GM19438 (cell line): ENCODE data around the gene FOXN3.
"Not testable (repeated sequence)": the region's sequence is repeated elsewhere in the genome, so short reads cannot be mapped to it uniquely, and the experiment has no call there.

ENCODE experiments used
- ATAC-seq: cut with Tn5 transposase; IDR thresholded peaks from one replicate; pipeline ENCODE4 v1.9.1; 2021; ENCODE audit warnings: low read depth; ENCODE audit not compliant: unreplicated experiment

Gene FOXN3

DNA sequence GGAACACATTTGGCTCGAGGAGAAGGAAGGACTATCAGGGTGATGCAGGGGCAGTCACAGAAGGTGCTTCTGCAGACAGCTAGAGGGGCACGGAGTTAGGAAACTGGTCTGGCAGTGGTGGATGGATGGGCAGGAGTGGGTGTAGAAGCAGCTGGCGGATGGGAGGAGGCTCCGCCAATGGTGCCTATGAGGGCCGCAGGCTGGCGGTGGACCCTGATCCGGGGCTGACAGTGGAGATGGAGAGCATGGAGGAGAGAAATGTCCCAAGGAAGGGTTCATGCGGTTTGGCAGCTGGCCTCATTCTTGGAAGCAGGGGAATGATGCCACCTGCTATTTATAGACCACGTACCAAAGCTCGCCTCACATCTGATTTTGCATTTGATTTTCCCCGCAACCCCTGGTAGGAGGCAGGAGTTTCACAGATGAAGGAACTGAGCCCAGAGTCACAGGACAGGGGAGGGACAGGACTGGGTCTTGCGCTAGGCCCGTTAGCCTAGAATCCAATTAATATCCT lies 237.1 kb downstream of the FOXN3 start:
- no peak for ATAC-seq

DNA sequence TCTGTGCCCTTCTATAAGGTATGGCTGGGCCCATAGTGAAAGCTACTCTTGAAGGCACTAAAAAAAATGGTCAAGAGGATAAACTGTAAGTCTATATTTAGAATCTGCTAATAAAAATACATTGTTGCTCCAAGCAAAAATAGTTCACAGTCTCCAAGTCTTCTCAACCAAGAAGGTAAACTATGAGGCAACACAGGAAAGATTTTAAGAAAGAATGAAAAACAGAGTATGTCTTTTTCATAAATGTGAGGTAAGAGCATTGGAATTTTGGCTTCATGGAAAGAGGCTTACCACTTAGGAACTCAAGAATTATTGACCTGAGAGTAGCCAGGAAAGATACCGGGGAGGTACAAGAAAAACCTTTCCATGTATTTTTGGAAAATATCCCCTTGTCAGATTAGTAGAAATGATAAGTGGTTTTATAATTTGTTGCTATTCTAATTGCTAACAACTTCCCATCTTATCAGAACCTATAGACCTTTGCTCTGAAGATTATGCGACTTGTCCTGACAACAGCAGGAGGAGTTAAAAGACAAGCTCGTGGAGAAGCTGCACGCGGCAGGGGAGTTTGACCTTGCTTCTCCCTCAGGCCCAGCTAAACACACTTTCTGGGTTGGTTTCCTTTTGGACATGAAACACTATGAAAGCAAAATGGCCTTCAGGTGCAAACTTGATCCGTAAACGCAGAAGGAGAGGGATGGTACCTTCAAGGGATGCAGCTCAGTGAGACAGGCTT lies 238.1 kb downstream of the FOXN3 start:
- no peak for ATAC-seq

DNA sequence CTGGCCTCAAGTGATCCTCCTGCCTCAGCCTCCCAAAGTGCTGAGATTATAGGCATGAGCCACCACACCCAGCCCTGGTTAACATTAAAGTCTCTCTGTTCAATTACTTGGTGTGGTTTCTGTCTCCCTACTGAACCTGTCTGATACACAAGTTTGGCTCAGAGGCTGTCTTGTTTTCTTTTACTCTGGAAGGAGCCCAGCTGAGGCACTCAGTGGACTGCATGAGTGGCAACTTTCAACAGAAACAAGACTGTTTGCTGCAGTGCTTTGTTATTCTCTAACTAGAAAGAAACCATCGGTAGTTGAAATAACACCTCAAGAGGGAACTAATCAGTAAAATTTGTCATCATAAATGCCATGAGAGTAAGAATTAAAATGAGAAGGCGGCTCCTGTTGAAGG lies 238.7 kb downstream of the FOXN3 start:
- ATAC-seq: no peak

DNA sequence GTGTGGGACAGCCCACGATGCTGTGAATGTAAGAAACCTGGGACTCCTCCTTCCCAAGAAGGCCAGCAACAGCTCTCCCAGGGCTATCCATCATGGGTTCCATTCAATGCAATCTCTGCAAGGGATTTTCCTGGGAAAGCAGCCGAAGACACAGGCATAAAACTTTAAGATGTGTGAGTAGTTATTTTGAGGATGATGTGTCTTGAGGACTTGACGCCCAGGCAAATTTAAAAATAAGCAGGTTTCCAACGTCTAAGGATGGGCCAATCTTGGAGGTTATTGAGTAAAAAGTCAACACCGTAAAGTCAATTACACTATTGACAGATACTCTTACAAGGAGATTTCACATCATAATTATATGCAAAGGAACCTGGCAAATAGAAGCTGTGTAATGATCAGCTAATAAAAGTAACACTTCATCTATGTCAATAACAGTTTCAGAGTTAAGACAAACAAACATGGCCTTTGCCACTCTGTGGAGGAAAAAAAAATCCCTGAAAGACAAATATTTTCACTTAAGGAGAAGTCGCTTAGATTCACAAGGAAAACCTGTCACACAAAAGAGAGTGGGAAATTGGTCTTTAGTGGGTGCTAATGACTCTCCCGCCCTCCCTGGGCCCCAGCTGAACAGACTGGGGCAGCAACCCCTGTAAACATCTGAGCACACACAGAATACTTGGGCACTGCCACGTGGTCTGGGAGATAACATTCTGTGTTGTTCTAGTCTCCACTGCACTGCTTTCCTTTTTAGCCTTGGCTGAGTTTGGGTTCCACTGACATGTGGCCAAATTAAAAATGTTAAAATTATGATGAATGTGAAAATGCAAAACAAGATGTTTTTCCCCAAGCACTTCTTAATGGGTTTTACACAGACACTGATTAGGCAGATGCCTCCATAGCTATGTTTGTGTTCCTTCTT lies 240.9 kb downstream of the FOXN3 start:
- no peak for ATAC-seq

GRCh38 chr14:89171628-89172027 lies 245.4 kb downstream of the FOXN3 start:
- no peak for ATAC-seq

DNA sequence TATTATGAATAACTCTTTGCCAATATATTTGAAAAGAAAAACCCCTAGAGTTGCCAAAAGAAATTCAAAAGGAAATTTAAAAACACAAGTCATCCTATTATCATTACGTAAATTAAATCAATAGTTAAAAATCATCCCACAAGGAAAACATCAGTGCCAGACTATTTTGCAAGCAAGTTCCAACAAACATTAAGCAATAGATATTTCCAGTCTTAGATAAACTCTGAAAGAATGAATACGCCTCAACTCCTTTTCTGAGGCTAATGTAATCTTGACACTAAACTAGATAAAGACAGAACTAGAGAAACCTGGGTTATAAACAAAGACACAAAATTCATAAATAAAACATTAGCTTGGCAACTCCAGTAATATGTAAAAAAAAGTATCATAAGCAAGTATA lies 245.9 kb downstream of the FOXN3 start:
- ATAC-seq: no peak

DNA sequence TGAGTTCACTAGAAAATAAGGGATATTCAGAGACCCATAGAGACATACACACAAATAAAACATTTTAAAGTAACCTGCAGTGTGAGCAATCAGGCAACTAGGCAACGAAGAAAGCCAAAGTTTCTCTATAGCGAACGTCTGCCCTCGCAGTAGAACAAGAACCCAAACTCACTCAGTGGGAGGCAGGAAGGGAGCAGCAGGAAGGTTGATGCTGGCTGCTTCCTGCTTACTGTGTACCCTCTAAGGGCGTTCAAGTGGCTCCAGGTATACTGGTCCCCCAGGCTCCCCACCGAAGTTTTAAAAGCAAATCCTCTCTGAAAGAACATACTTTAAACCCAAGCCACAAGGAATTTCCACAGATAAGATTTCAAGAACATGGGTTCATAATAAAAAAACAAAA lies 249.3 kb downstream of the FOXN3 start:
- no peak for ATAC-seq

- no peak for ATAC-seq
Observed at GRCh38 chr14:89166633-89167032, 250.4 kb downstream of the FOXN3 start.

DNA sequence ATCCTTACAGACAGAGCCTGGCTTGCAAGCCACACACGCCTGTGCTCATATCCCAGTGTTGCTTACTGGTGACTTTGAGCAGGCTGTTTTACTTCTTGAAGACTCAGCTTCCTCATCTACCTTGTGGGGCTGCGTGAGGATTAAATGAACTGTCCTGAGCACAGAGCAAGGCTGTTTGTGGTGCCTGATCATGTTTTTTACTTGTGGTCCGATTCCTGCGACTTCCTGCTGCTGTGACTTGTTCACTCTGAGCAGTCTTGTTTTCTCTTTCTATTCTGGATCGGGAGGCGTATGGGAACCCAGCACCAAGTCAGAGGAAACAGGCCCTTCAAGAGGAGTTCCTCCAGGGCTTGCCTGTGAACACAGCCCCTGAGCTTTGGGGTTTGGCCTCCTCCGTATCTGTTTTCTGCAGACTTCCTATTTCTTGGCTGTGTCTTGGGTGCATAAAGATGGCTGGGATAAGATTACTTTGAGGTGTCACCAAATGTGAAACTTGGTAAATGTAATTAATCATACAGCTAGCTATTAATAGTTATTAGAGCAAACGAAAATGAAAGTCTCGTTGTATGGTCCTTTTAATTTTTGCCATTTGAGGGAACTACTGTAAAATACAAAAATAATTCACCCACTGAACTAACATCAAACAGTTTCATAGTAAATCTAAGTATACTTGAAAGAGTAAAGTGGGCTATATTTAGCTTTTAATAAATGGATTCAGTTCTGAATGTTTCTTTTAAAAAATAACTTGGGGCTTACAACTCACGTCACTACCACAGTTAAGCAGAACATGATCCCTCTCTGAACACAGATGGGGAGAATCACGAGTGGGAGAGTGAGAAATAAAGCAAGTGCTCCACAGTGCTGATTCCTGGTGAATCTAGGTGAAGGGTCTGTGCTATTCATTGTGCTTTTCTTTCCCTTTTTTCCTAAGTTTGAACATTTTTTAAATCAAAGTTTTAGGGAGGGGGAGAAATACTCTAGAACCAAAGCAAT lies 251.5 kb downstream of the FOXN3 start:
- peak; percentile 70 for ATAC-seq

DNA sequence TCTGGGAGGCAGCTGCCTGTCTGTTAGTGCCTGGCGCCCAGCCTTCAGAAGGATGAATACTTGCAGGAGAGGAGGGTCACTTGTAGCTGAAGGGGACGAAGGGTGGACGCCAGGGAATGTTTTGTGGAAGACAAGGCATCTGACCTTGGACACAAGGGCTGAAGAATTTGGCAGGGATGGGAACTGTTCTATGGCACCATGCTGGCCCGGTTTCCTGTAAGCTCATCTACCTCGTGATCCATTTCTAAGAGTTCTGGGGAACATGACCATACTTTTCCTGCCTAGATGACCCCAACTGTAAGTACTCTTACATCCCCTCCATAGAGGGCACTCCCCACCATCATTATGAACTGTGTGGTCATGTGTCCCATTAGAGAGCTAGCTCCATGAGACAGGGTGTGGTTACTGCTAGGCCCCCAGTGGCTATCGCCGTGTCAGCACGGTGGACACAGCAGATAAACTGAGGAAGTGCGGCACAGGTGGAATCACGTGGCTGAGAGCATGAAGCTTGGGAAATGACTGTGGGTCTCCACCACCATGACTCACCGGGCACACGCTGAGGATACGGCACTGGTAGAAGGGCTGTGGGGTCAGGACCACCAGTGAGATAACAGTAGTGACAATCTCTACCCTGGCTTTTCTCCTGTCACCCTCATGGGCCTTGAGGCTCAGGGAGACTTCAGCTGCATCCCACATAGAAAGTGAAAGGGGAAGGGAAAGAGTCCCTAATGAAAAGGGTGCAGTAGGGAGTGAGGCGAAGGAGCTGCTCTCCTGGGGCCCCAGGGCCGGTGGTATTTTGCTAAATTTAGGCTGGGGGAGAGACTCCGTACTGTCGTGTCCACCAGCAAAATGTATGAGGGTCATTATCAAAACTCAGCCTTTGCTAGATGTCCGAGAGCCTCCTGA lies 252.6 kb downstream of the FOXN3 start:
- peak; percentile 32 for ATAC-seq

DNA sequence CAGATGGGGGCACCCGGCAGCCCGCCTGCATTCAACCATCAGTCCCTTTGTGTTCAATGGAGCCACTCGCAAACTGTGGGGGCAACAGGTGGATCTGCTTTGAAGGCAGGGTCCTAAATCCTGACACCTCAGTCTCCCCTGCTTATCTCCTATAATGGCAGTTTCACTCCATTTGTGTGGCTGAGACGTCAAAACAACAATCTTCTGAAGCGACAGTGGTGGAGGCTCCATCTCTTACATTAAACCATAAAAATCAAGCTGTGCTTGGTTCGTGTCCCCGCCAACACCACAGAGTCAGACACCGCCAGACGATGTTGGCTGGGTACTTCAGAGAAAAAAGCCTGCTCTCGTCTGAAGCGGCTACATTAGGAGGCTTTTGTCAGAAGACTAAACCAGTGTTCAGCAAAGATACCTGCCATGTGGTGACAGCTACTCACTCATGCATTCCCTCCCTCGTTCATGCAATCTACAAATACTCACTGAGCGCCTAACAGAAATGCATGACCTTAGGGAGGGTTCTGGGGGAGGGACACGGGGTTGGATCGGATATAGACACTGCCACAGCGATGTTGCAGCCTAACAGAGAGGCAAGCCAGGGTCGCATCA lies 253.9 kb downstream of the FOXN3 start:
- ATAC-seq: no peak

DNA sequence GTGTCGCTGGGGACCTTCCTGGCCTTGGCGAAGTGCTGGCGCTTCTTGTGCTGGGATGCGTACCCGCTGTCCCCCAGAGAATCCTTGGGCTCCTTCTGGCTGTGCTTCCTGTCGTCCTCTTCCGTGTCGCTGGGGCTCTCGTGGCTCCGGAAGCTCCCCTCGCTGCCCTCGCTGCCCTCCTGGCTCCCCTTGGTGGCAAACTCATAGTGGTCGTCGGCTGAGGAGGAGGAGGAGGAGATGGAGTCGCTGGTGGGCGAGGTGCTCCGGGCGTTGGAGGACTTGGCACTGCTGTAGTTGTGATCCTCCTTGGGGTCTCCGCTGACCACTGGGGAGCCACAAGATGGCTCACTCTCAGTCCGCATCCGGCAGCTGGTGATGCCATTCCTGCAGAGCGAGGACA lies 254.4 kb downstream of the FOXN3 start:
- no peak for ATAC-seq

GRCh38 chr14:89160437-89160836 lies 256.6 kb downstream of the FOXN3 start:
- ATAC-seq: no peak

DNA sequence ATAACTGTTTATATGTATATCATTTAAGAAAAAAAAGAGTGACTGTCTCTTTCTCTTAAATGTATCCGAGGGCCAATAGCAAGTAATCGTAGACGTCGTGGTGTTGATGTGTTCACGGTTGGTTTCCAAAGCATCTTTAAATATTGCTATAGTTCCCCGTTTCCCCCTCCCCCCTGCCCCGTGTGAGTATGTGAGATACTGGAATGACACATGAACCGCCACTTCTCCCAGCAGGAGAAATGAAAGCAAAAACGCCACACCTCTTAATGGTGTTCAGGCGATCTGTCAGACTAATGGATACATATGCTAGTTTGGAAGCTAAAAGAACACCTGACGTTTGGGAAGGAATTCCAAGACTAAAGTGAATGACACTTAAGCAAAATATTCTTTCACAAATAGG lies 258.3 kb downstream of the FOXN3 start:
- no peak for ATAC-seq

GRCh38 chr14:89158104-89158503 lies 258.9 kb downstream of the FOXN3 start:
- not testable (repeated sequence) for ATAC-seq

GRCh38 chr14:89155491-89155890 lies 261.5 kb downstream of the FOXN3 start:
- ATAC-seq: no peak

- ATAC-seq: not testable (repeated sequence)
Observed at GRCh38 chr14:89151693-89152092, 265.3 kb downstream of the FOXN3 start.

- no peak for ATAC-seq
Observed at GRCh38 chr14:89146274-89146673, 270.8 kb downstream of the FOXN3 start.

- no peak for ATAC-seq
Observed at GRCh38 chr14:89144642-89145041, 272.4 kb downstream of the FOXN3 start.
